Stimulated activated CD4-positive, alpha-beta T cell treated with anti-CD3 and anti-CD28 coated beads, Interleukin-1b, Interleukin-23, amount 100 ng/mL, for 24 hours (primary cell): Measurements from ENCODE around the gene CPNE2.
"Not testable (repeated sequence)": the region's sequence is repeated elsewhere in the genome, so short reads cannot be mapped to it uniquely, and the experiment has no call there.

ENCODE experiments used
- DNase-seq, 4 experiments: peaks; one replicate each; pipeline ENCODE4 v3.0.0-alpha.2; 2020; ENCODE audit warnings: low read depth in 4 of 4, low spot score in 1 of 4

Gene CPNE2

DNA sequence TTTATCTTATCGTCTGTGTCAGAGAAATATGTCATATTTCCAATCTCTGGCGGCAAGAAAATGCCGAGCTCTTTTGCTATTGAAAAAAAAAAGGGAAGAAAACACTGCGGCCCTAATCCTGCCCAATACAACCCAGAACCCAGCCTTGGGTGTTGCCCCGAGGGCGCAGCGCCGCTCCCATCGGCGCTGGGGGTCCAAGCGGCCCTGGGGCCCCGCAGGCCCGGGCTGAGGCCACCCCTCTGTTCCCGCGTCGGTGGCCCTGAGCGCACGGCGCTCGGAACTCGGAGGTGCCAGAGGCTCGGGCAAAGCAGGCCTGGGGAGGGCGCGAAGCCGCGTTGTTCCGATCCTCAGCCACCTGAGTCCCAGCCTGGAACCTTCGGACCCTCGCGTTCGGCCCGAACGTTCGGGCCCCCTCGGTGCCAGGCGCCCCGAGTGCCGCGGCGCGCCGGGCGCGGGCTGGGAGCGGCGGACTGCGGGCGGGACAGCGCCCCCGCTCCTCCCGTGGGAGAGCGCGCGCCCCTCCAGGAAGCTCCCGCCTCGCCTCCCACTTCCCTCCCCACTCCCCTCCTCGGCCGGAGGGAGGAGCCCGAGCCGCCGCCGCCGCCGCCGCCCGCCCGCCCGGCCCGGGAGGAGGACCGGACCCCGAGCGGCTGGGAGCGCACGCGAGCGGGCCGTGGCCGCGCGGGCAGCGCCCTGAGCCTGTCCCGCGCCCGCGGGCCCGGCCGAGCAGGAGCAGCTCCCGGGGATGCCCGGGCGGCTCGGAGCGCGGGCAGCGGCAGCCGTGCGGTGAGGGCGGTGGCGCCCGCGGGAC is at the start of gene CPNE2:
TSS of gene CPNE2 (plus strand) at position 609 of the 811 bp plus-strand sequence. CDS start 18,160 bp downstream, outside the sequence.
- peak in 1 of 4 experiments; percentile 13 for DNase-seq

DNA sequence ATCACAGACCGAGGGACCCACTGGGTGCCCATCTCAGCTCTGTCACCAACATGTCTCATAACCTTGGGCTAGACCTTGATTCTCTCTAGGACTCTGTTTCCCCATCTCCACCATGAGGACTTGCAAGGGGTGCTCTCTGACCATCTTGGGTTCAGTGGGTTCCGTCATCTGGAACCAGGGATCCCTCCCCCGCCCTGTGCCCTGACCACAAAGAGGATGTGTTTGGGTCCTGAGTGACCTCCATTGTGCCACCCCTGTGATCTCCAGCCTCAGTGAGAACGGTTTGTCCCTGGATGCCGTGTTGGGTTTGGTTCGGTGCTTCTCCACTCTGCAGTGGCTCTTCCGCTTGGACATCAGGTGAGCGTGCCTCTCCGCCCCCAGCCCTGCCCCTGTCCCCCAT is 49.1 kb upstream of the CPNE2 start:
- no peak for DNase-seq

DNA sequence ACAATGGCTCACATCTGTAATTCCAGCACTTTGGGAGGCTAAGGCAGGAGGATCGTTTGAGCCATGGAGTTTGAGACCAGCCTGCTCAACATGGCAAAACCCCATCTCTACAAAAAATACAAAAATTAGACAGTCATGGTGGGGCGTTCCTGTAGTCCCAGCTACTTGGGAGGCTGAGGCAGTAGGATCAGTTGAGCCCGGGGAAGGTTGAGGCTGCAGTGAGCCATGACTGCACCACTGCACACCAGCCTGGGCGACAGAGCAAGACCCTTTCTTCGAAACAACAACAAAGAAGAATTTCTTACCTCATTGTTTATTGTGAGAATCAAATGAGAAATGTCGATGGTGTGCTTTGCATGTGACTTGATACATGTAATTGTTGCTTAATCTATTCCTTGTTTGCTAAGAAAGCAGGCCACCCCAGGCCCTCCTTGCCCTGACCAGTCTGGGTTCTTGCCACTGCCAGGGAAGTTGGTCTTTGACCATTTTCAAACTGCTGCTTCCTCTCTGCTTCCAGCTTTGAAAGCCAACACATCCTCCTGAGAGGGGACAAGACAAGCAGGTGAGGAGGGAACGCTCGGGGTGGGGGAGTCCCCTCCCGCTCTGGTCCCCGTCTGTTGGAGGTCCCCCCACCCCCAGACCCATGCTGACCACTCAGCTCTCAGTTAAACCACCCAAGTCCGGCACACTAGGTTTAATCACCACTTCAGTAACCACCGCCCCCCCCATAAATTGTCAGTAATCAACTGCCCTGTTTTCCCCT is 47.3 kb upstream of the CPNE2 start:
- no peak for DNase-seq

DNA sequence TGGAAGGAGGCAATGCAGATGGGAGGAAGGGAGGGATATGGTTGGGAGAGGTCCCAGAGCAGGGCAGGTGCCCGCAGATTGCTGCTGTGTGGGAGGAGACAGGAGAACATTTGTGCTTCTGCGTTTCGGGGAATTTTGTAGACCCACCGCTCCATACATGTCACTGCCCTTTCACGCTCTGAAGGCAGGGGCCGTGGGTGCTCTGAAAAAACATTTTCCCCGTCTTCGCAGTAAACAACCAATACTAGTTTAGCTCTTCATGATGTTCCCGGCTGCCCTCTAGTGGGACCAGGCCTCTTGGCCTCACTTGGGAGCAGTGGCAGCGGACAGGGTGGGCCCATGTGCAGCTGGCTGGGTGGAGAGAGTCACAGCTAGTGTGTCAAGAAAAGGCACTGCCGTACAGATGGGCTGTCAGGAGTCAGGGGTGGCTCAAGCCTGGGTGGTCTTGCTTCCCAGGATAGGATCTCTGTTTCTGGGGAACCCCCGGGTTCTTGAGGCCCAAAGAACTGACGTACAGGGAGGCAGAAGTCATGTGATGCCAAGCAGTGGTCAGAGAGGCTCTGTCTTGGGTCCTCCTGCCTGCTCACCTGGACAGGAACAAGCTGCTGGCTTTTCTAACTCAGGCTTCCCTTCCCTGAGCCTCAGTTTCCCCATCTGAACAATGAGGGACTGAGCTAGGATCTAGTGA is 46.5 kb upstream of the CPNE2 start:
- DNase-seq: no peak

DNA sequence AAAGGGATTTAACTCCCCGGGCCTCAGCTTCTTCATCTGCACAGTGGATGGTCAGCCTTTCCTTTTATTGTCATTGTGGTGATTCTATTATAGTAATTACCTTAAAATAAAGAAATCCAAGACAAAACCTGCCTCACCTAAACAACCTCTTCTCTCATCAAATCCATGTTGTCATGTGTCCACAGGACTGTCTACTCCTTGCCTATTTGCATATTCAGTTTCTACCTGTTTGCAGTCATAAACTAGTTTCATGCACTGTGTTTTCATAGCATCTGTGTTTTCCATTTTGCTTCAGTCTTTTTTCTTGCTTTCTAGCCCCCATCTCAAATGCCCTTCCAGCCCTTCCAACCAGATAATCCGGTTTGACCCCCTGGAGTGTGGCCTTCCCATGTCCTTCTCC is 44.3 kb upstream of the CPNE2 start:
- no peak for DNase-seq

DNA sequence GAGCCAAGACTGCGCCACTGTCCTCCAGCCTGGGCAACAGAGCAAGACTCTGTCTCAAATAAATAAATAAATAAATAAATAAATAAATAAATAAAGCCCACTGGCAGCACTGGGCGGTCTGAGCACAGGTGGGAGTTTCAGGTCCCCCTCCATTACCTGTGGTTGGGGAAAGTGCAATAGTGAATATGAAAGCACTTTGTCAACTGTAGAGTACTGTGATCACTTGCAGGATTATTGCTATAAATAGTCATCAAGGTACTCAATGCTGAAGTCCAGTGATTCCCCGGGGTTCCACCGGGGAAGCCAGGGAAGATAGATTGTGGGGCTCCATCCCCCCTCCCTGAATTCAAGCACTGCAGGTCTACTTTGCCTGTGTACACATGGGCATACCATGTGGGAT is 42.7 kb upstream of the CPNE2 start:
- DNase-seq: no peak

DNA sequence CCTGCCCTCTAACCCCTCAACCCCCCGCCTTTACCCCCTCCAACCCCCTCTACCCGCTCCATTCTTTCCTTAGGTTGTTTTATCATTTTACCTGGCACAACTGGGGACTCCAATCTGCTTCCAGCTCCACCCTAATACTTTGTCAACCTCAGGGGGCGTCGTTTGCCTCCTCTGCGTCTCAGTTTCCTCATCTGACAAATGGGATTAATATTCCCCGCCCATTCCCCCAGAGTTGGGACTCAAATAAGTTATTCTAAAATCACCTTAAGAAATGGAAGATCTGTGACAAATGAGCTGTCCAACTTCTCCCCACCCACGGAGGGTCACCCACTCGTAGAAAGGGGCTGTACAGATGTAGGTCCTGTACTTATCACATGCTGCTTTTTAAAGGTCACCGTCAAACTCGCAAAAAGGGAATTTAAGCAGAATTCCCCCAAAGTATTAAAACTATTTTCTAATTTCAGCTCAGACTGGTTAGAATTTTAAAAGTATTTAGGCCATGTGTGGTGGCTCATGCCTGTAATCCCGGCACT is 40.6 kb upstream of the CPNE2 start:
- no peak for DNase-seq

DNA sequence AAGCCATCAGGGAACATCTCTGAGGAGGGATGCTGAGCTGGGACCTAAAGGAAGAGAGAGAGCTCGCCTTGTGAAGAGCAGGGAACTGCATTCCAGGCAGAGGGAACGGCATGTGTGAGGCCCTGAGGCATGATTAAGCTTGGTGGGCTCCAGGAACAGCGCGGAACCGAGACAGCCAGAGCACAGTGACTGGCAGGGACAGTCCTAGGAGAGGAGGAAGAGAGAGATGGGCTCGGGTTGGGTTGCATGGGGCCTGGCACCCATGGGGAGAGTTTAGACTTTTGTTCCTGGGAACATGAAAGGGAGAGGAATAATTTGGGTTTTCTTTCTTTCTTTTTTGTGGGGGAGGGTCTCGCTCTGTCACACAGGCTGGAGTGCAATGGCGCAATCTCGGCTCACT is 39.2 kb upstream of the CPNE2 start:
- DNase-seq: no peak

DNA sequence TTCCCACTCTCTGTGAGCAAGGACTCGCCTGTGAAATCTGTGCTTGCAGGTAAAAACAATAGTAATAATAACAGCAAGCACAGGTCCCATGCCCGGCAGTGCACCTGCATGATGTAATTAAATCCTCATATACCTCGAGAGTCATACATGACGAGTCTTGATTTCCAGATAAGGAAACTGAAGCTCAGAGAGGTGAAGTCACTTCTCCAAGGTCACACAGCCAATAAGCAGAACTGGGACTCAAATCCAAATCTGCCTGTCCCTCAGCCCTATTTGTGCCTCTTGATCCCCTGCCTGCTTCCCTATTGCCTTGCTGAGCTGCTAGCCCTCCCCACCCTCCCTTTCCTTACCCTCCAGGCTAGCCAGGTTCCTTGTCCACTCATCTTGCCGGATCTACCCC is 38.0 kb upstream of the CPNE2 start:
- no peak for DNase-seq

DNA sequence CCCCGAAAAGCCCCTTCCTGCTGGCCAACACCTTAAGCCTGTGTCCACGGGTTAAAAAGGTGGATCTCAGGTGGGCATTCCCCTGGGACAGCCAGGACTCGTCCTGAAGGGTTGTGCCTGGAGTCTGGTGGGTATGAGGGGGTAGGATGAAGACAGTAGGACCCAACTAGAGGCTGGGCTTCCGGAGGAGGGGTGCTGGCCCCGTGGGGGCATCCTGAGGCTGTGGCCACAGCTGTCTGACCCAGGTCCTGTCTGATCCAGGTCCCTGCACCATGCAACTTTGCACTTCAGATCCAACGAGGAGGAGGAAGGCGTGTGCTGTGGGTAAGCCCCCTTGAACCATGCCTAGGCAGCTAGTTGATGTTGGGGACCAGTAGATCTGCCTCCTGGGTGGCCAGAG is 37.6 kb upstream of the CPNE2 start:
- DNase-seq: no peak

DNA sequence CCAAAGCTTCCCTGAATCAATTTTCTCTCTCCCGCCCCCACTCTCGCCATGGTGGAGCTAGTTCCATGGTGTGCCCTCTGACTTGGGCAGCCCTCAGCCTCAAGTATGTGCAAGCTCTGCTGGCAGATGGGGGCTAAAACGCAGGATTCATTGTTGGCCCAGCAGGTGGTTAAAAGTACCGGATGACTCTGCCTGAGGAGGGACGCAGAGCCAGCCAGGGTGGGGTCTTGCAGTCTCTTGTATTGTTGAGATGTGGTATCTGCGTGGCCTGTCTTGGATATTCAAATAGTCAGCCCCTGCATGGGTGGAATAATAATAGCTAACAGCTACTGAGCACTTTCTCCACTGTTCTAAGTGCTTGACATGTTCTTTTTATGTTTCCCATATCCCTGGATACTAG is 36.7 kb upstream of the CPNE2 start:
- no peak for DNase-seq

DNA sequence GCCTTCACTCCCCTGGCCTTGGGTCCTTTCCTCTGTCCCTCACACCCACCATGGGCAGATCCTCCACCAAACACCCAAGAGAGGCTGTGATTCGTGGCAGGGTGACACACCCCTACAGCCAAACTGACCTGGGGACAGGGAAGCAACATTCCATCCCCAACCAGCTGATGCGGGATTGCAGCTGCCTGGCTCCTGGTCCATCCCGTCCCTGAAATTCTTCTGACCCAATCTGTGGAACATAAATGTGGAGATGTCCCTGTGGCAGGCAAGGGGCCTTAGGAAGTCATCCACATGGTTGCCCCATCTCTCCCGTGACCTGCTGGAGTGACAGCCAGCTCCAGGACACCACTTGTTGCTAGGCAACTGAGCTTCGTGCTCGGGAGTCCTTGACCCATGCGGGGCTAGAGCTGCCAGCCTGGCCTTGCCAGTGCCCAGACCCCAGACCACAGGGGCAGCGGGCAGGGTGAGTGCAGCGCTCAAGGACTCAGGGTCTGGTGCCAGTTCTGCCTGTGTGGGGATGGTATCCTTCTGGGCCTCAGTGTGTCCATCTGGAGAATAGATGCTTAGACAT is 34.0 kb upstream of the CPNE2 start:
- no peak for DNase-seq

DNA sequence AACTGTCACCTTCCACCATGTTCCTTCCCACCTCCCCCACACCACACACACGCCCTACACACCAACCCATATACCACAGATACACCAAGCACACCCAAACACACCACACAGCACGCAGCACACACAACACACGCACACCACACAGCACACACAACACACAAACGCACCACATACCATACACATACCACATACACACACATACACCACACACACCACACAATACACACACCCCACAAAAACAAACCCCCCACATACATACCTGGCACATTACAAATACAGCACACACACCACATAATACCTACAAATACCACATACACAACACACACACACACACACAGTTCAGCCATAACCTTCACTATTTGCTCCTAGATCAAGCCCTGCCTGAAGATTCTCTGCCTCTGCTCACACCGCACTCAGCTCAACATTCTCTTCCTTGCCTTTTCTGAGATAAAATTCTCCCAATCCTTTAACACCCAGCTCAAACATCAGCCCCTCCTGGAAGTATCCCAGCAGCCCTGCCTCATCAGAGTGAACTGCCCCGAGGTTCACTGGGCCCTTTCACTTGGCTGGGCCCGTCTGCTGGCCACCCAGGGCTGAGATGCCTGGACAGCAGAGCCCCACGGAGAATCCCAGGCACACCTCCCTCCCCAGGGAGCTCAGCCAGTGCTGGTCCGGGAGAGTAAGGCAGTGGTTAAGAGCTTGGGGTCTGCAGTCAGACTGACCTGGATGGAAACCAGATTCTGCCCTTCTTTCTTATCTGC is 31.9 kb upstream of the CPNE2 start:
- no peak for DNase-seq

DNA sequence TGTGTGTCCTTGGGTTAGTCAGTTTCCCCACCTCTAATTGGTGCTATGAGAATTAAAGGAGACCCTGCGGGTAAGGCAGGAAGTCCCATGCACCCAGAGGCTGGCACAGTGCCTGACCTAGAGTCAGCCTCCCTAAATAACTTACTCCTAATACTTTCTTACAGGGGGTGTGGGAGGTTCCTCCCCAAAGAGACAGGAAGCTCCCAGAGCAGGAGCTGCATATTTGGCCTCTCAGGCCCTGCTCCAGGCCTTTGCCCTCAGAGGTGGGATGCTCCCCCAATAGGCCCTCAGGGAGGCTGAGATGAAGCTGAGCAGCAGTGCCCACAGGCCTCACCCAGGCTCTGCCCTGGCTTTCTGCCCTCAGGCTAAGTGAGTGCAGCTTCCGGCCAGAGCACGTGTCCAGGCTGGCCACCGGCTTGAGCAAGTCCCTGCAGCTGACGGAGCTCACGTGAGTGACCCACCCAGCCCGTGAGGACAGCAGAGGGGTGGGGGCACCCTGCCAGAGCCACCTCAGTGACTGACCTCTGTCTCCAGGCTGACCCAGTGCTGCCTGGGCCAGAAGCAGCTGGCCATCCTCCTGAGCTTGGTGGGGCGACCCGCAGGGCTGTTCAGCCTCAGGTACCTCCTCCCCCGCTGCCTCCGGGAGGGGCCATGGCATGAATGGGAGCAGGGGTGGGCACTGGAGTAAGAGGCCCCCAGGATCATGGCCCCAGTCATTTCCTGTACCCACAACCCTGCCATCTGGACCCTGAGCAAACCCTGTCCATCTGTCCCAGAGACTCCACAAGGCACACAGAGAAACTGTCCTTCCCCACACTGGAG is 31.1 kb upstream of the CPNE2 start:
- no peak for DNase-seq

DNA sequence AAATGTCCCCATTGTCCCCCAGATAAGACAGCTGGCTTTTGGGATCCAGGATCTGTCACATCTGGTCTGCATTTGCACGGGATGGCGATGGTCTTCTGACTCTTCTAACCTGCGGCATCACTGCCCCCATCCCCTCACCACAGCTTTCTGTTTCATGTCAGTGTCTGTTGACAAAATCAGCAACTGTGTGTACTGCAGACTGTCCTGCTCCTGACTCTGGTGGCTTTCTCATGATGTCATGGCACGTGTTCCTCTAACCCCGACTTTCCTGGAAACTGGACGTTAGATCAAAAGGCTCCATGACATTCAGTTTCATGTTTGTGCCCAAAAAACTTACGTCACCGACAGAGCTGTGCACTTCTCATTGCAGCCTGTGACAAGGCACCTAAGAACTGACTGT is 30.1 kb upstream of the CPNE2 start:
- no peak for DNase-seq

DNA sequence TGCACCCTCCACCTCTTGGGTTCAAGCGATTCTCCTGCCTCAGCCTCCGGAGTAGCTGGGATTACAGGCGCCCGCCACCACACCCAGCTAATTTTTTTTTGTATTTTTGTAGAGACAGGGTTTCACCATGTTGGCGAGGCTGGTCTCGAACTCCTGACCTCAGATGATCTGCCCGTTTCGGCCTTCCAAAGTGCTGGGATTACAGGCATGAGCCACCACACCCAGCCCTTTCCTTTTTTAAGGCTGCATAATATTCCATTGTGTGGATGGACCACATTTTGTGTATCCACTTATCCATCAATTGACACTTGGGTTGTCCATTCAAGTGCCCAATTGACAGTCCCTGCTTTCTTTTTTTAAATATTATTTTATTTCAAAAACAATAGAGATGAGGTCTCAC is 29.2 kb upstream of the CPNE2 start:
- not testable (repeated sequence) for DNase-seq

DNA sequence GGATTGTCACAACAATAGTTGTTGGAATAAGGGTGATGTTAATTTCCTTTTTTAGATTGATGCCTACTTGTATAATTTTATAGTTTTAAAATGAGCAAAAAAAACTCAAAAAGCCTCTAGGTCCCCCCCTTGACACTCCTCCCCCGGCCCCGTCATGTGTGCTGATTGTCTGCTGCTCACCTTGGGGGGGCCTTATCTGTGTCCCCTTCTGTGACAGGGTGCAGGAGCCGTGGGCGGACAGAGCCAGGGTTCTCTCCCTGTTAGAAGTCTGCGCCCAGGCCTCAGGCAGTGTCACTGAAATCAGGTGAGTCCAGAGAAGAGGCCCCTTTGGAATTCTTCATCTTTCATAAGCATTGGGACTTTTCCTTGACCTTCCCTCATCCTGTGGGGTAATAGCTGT is 27.4 kb upstream of the CPNE2 start:
- DNase-seq: no peak

DNA sequence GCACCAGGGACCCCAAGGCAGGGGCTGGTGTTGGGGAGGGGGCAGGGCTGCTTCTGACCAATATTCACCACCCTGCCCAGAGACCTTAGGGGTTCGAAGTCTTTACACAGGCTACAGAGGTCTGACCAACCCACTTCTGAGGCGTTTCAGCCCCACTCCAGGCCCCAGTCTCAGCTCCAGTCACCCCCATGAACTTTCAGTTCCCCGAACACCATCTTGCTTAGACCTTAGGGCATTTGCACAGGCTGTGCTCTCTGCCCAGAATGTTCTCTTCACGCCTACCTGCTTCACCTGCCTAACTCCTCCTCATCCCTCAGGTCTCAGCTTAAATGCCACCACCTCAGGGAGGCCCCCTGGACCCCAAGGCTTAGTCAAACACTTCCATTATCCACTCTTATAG is 25.8 kb upstream of the CPNE2 start:
- DNase-seq: no peak

DNA sequence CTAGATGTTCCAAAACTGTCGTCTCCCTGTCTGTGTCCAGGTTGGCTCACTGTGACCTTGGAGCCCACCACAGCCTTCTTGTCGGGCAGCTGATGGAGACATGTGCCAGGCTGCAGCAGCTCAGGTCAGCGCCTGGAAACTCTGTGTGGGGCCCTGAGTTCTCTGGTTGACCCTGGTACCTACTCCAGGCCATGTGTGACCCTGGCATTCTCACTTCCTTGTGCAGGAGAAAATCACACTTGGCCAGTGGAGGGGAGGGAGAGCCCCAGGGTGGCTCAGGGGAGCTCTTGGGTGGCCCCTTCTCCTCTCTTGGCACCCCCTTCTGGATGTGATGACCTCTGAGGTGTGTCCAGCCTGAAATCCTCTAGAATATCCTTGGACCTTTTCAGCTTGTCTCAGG is 25.0 kb upstream of the CPNE2 start:
- no peak for DNase-seq

DNA sequence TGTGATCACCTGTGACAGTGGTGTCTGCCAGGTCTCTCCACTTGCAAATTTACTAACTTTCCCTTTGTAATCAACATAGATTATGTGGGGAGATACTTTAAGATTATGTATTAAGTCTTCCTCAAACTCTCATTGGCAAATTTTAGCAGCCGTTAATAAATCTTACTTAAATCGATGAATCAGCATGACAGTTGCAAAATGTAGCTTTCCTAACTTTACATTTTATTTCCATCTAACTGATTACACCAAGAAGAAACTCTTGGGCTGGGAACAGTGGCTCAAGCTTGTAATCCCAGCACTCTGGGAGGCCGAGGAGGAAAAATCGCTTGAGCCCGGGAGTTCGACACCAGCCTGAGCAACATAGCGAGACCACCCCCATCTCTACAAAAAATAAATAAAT is 23.3 kb upstream of the CPNE2 start:
- no peak for DNase-seq
